GM03348 (cell line): ENCODE results near the gene SNX32.

Experiments used
- DNase-seq: peaks from one replicate; pipeline ENCODE4 v3.0.0; 2012; ENCODE audit warnings: low spot score

SNX32 gene

DNA sequence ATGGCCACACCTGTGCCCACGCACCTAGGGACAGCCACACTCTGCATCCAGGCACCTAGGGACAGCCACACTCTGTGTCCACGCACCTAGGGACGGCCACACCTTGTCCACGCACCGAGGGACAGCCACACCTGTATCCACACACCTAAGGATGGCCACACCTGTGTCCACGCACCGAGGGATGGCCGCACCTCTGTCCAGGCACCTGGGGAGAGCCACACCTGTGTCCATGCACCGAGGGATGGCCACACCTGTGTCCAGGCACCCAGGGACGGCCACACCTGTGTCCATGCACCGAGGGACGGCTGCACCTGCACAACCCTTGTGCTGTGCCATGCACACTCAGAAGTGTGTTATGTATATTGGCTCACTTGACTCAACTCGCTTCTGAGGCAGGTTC lies 36.1 kb upstream of the SNX32 start:
- DNase-seq: no peak

DNA sequence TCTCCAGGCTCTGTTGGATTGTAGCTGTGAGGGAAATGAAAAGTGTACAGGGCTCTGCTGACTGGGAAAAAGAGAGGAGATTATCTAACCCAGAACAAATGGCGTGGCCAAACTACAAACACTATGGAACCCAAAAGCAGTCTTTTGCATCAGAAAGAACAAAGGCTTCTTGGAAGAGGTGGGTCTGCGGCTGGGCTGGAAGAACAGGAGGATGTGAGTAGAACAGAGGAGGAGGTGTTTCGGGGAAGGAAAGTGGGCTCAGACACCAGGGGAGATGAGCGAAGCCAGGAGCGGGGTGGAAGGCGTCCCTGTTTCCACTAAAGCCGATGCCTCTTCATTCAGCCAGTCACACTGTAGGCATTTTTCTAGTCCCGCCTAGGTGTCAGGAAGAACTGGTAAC lies 34.9 kb upstream of the SNX32 start:
- no peak for DNase-seq

DNA sequence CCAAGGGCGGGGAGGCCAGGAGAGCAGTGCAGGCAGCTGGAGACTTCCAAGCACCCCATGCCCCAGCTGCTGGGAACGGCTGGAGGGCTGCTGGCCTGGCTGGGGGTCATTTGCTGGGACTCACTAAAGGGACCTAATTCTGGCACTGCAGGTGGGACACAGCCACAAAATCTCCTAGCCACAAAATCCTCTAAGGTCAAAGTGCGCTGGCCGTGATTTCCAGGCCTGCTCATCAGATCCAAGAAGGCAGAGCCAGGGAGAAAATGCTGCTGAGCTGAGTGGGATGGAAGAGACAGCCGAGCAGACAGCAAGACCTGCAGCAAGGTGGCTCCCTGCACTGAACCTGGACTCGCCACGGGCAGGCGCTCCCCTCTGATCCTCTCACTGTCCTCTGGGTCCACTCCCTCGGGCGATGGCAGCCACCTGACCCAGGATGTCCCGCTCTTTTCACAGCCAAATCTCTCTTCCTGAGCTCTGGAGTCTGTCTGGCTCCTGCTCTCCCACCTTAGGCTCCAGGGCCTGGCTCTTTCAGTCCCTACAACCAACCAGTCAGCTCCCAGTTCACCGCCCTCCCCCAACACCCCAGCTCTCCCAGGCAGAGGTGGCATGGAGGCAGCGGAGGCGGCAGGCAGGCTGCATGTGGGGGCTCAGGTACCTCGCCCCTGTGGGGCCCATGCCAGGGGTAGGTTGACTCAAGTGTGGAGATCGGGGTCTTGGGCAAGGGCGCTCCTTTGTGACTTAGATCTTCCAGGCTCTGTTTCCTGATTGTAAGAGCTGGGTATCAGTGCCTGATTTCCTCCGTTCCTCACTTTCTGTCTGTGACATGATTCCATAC lies 32.4 kb upstream of the SNX32 start:
- DNase-seq: no peak

DNA sequence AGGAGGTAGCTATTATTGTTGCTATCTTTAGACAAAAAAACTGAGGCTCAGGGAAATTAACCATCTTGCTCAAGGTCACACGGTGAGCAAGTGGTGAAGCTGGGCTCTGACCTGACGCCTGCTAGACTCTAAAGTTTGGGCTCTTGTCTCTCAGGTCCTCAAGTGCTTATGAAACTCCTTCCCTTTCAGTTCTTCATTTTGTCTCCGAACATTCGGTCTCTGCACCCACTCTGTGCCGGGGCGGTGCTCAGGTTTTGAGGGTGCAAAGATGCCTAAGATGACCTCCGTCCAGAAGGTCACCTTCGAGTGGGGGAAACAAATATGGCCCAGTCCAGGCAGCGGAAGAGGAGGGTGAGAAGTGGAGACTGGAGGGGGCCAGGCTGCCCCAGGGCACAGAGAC lies 30.9 kb upstream of the SNX32 start:
- DNase-seq: no peak

DNA sequence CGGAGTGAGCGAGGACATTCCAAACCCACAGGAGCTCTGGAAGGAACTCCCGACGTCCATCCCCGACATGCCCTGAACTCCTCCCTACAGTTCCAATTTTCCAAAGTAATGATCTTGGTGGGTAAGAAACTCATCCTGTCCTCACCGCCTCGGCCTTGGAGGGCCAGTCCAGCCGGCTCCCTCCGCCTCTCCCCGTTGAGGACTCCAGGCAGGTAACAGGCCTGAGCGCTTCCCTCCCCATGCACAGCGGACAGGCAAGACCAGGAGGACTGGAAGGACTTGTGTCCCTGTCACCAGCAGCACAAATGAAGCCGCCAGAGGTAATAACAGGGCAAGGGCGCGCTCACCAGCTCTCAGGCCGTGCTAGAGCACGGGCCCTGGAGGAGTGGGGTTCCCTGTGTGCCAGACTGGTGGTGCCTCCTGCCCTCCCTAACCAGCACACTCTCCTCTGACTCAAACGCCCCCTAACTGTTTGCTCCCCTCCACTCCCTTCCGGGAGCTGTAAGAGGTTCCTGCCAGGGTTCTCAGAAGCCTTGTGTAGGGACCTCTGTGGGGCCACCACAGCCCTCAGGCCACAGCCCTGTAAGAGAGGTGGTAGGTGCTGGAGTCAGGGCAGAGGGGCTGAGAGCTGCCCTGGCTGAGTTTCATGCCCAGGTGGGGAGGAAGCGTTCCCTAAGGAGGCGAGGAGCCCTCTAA lies 29.8 kb upstream of the SNX32 start:
- no peak for DNase-seq

DNA sequence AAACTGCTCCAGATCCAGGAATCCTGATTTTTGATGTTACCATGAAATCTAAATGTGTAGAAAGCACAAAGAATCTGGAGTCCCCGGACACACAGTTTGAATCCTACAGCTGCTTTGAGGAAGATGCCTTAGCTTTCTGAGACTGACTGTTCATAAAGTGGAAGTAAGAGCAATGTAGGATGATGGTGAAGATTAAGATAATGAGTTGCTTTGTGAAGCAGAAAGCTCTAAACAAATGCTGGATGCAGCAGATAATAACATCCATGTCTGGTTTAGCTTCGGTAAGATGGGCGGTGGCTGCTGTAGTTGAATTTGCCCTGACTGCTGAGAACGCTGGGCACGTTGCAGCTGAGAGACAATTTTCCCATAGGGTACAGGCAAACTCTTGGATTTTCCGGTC lies 26.8 kb upstream of the SNX32 start:
- DNase-seq: no peak

DNA sequence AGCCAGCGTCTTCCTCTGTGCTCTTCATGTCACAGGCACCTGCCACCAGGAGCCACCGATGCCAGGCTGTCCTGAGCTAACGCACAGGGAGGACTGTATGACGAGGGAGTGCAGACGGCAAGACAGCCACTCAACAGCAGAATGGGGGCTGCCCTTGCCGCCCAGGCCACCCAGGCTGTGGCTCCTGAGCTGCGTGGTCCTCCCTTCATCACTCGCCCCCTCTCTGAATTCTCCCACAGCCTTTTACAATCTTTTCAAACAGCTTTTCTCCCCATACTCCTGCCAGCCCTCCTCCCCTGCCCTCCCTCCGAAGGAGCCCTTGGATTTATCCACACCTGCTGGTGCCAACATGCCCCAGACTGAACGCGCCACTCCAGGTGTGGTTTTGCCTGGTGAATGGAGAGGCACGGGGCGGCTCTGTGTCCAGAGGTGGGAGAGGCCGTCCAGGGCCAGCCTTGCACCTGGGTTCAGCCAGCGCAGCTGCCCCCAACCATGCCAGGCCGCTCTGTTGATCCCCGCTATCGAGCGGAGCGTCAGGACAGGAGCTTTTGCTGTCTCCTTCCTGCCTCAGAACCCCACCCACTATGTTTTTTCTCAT lies 24.9 kb upstream of the SNX32 start:
- DNase-seq: no peak

DNA sequence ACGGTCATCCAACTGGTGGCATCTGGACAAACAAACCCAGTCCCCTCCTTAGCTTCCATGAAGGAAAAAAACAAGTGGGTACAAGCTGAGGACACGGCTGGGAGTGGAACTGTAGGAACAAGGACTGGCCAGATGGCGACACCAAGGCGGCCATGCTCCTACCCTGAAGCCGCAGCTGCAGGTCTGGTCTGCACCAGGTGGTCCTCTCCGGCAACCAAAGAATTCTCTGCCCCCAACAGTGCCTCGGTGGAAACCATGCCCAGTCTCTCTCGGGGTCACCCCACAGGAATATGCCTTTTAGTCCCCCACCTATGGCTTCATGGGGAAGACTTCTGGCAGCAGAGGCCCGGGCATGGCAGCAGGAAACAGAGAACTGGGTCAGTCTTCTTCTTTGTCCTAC lies 24.3 kb upstream of the SNX32 start:
- DNase-seq: no peak

DNA sequence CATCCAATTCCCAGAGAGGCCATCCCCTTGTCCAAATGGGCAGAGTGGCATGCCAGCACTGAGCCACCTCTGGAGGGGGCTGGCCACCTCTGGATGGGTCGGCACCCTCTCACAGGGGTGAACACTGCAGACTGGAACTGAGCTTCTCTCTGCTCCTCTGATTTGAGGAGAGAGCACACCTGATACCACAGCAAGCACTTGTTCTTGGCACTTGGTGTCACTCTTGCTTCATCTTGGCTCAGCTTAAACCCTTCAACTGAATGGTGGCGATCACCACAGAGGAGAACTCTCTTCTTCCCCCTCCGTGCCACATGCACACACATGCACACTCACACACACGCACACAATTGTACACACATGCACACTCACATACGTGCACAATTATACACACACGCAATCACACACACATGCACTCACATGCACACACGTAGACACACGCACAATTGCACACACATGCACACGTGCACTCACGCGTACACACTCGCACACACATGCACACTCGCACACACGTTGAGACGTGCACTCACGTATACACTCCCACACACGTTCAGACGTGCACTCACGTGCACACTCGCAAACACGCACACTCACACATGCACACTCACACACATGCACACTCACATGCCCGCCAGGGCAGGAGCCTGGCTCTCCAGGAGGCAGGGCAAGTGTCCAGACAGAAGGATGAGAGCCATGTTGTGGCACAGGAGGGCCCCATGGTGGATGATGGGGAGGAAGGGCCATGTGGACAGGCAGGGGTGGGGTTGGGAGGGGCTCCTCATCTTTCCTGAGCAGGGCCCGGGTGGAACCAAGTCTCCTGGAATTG lies 23.5 kb upstream of the SNX32 start:
- no peak for DNase-seq

DNA sequence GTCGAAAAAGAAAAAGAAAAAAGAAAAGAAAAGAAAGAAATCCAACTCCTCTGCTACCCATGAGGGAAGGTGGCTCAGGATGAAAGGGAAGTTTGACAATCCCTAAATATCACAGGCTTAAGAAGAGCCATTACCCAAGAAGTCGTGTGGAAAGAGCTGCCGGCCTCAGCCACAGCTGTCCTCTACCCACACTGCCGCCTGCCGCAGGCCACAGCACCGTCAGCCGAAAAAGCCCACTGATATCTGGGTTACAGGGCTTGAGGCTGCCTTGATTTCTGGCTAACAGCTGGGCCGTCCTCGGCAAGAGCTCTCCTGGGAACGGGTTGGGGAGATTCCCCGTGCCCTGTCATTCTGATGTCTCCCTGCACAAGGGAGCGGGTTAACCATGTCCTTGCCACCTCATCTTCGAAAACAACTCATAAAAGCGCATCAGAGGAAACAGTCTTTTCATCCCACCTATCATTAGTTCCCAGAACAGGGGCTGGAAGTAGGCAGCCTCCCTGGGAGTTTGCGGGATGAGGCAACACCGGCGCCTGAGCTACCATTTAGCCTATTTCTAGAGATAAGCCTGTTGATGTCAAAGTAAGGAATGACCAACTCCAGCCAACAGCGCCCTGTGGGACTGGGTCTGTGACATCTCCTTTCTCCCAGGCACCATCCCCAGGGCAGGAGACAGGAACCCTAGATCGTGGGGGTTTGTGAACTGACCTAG lies 21.8 kb upstream of the SNX32 start:
- DNase-seq: no peak

DNA sequence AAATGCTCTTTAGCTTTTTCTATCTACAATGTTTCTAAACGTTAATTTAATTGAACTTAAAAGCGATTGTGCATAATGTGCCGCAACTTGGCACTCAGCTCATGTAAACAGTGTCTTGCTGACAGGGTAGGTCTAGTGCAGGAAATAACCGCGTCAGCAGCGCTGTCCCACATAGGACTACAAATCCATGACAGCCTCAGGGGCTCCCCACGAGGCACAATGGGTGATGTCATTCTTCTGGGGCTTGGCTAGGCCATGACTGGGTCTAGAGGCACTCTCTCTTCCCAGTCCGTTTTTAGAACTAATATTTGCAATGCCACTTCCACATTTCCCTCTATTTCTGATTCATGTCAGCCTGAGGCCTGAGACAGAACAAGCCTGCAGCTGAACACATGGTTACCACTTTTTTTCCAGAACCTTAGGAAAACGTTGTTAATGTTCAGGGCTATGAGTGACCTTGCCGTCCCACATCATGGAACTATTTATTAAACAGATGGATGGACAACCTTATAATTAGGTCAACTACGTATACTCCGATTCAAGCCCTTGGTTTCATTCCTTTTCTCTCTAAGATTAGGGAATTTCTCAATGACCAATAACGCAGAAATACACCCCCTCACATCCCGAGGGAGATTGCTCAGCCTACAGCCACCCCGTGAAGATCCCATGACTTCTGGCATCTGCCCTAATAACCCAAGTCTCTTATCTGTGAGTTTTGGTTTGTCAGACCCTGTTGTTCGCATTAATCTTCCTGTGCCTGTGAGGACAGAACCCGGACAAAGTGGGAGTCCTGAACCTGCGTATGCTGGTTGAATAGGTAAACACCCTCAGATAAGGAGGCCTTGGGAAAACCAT lies 19.4 kb upstream of the SNX32 start:
- no peak for DNase-seq

DNA sequence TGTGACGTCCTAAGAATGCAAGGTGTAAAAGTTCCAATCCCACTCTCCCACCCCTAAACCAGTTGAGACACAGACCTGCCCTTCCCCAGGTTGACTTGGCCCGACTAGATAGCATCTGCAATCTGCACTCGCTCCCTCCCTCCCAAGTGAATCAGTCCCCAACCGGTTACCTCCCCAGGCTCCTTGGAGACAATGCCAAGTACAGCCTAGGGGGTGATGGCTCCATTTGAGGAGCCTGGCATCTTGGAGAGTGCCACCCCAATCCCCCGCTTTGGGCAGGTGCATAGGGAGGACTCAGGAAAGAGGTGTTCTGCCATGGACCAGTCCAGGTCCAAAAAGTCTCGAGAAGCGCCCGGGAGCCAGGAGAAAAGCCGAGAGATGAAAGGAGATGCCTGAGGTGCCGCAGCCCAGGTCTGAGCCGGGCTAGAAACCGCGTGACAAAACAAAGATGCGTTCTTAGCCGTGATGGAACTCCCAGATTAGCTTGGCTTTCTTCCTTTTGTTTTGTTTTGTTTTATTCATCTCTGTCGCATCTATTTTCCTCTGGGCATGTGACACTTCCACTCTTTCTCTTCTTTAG lies 18.7 kb upstream of the SNX32 start:
- DNase-seq: no peak

DNA sequence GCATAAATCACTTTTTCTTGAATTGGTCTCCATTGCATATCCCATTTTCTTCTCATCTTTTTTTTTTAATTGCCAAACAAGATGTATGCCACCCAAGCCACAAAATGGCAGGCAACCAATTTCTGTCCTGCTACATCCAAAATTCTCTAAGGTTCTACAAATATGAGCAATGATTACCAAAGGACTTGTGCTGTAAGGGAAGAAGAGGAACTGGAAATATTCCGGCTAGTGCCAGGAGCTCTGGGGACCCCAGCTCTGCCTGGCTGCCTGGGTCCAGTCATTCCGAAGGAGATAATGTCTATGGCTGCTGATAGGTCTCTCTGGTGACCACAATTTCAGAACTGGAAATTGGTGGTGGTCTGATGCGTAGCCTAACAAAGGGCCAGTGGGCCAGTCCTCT lies 17.1 kb upstream of the SNX32 start:
- no peak for DNase-seq

DNA sequence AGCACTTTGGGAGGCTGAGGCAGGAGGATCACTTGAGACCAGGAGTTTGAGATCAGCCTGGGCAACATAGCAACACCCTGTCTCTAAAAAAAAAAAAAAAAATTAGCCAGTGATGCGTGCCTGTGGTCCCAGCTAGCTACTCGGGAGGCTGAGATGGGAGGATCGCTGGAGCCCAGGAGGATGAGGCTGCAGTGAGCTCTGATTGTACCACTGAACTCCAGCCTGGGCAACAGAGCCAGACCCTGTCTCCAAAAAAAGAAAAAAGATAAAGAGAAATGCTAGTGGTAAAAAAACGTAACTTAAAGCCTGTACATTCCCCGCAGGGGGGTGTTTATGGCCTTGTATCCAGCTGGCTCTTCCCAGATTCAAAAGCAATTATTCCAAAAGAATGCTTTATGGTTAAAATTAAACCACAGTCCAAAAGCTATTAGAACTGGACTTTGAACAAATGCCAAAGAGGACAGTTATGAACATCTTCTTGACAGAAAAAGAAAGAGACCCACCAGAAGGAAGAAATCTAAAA lies 16.4 kb upstream of the SNX32 start:
- peak; percentile 25 for DNase-seq

DNA sequence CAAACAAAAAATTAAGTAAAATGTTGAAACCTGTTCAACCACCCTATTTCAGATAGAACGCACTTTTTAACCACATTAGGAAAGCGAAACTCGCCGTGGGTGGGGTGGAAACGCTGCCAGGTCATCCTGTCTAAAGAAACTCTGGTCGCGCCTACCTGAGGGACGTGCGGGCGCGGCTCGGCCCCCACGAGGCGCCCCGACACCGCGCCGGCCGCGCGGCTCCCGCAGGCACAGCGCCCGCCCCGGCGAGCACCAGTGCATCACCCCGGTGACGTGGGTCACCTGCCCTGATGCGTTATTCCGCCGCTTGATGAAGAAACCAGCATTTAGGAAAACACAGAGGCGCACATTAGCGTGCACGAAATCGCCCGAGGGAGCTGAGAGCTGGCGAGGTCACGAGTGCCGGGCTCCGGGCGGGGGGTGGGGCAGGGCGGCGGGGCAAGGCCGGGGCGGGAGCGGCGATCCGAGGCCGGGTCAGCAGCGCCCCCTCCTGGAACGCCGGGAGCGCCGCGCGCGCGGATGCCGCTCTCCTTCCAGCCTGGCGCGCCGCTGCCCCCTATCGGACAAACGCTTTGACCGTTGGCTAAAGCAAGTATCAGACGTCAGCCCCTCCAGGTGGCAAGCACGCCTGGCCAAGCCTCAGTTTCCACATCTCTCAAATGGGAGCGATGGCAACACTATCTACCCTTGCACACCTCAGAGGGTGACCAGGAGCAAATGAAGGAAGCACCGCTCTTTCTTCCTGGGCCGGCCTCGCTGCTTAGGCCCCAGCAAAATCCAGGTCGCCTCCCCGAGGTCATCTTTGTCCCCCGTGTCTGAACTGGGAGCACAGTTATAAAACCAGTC lies 15.7 kb upstream of the SNX32 start:
- DNase-seq: peak; percentile 98

DNA sequence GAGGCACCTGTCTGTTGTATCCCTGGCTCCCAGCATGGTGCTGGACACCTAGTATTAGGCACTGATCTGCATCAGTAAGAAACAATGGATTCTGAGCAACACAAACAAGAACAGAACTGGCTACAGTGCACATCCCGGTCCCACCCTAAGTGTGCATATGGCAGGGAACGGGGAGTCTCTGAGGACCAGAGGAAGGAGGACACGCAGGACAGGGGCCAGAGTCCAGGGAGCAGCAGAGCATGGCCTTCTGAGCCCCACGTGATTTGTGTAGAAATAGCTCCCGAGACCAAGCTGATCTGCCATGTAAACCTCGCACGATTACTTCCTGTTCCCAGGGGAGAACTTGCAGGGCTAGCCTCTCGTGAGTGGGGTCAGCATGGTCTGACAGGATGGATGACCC lies 12.7 kb upstream of the SNX32 start:
- no peak for DNase-seq

DNA sequence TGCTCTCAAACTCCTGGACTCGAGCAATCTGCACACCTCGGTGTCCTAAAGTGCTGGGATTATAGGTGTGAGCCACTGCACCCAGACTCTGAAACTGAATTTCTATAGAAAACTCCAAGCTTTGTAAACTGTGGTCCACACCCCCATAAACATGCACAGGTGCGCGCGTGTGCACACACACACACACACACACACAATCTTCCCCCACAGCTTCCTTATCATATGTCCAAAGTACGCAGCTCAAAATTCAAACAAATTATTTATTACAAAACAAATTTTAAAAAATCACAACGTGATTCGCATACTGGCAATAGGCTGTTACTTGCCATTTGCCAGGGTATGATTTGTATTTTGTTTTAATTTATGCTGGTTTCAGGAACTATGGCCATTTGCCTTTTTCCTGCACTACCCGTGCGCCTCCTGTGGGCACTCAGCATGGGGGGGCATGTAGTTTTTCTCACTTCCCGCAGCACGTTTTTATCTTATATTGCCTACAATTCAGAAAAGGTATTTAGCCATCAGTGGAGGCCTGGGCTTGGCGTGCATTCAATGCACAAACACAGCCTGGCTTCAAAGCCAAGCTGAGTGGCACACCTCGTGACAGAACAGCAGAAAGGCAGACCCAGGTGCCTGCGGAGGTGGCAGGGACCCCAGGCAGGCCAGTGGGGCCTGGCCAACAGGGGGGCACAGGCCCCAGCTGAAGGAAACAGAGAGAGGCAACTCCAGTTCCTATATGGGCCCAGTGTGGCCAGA lies 10.8 kb upstream of the SNX32 start:
- no peak for DNase-seq

DNA sequence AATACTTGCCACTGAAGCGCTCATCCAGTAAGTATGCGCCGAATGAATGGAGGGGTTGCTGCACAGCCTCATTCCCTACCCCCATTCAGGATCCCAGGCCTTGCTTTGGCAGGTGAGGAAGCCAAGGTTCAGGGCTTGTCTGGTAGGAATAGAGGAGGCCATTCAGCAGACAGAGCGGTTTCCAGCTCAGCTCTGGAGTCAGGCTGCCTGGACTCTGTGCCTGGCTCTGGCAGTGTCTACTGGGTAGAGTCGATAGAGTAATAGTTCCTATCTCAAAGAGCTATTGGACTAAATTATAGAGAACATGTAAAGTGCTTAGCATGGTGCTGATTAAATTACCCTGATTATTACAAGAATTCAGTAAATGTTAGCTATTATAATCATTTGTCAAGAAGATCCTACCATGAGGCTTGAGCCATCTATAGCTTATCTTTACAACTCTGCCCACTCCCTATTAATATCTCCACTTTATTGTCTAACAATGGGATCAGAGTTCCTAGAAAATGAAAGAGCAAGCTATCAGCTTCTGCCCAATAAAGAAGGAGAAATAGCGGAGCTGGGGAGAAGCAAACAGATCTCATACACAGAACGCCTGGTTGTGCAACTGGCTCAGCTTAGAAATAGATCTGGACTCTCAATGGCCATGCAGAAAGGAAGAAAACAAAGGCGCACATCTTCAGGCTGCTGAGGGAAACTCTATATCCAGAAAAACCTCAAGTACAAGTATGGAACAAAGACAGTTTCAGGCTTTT lies 6.6 kb upstream of the SNX32 start:
- no peak for DNase-seq
